HepG2 (cell line): ENCODE measurements around the gene EIF4E. TPM values are rescaled to one million over a fixed set of nuclear protein-coding genes. Genes with fewer than 3 reads are reported as not detected.

Experiments used
- ATAC-seq: fragments of 200-7000 bp; cut with Tn5 transposase; 3 replicates; pipeline ENCODE4 v1.9.1; 2020; ENCODE audit warnings: mild to moderate bottlenecking, moderate library complexity
- BruUV-seq: library from RNA; stranded (reverse); fragments of 400-500 nt; replicated peaks from 2 replicates; lab custom pipeline; 2021; lab: Mats Ljungman, UMichigan
- CTCF ChIA-PET: fragments of 300-600 bp; formaldehyde crosslinking; extraction: SDS; loops from one replicate; lab custom pipeline; 2021; ENCODE audit warnings: low total read pairs, inconsistent platforms, low intra/inter-chr PET ratio; lab: Yijun Ruan, JAX
- POLR2A ChIA-PET: fragments of 350-600 bp; sonication (Branson Sonifier 250); formaldehyde crosslinking; loops from one replicate; lab custom pipeline; 2020; ENCODE audit warnings: antibody characterized with exemption, inconsistent platforms; lab: Yijun Ruan, JAX
- DNase-seq: peaks from one replicate; pipeline ENCODE4 v3.0.0-alpha.2; 2015; ENCODE audit warnings: low spot score
- FAIRE-seq: peaks from 3 replicates; lab custom pipeline; 2011; peaks lifted over from hg19 to GRCh38; lab: Jason Lieb, UNC
- H2AFZ ChIP-seq: one replicate; pipeline ENCODE4 v1.6.1; 2011; ENCODE audit warnings: low read length, inconsistent platforms
- H3K27ac ChIP-seq: fragments of 300-600 bp; 3 replicates; pipeline ENCODE4 v1.8.0; 2011; ENCODE audit warnings: mixed run types, mild to moderate bottlenecking, mixed read lengths, low read length, inconsistent platforms; ENCODE audit not compliant: insufficient read depth; ENCODE audit errors: extremely low read length
- H3K27me3 ChIP-seq, 2 experiments: fragments of 200-600 bp in 1 of 2; 2 replicates in 1 of 2; 3 replicates in 1 of 2; pipeline versions ENCODE4 v1.6.0 to v1.8.0; 2011; ENCODE audit warnings: low read length in 2 of 2, mild to moderate bottlenecking in 2 of 2, moderate library complexity in 2 of 2, inconsistent platforms in 1 of 2; ENCODE audit not compliant: insufficient read depth in 2 of 2, control insufficient read depth in 1 of 2
- H3K36me3 ChIP-seq, 2 experiments: fragments of 200-600 bp in 1 of 2; replicated peaks in 1 of 2; 2 replicates in 1 of 2; 3 replicates in 1 of 2; pipeline versions ENCODE4 v1.5.1 to v1.8.0; 2011; ENCODE audit warnings: low read length in 2 of 2, inconsistent platforms in 1 of 2; ENCODE audit not compliant: insufficient read depth in 2 of 2, control insufficient read depth in 1 of 2
- H3K4me1 ChIP-seq: 2 replicates; pipeline ENCODE4 v1.5.1; 2012; ENCODE audit warnings: low read length, inconsistent platforms; ENCODE audit not compliant: insufficient read depth
- H3K4me2 ChIP-seq: 2 replicates; pipeline ENCODE4 v1.6.0; 2011; ENCODE audit warnings: low read depth, low read length, inconsistent platforms
- H3K4me3 ChIP-seq, 3 experiments: fragments of 200-600 bp in 1 of 3; sonication (generic), shearing (Covaris generic) in 1 of 3; replicated peaks in 1 of 3; 2 replicates each; pipeline ENCODE4 v1.5.1; 2011 to 2016; ENCODE audit warnings: low read length in 3 of 3, inconsistent platforms in 2 of 3, low read depth in 2 of 3, mild to moderate bottlenecking in 2 of 3, control low read depth in 1 of 3, mixed read lengths in 1 of 3; ENCODE audit not compliant: insufficient read depth in 1 of 3
- H3K79me2 ChIP-seq: one replicate; pipeline ENCODE4 v1.6.1; 2011; ENCODE audit warnings: low read length, inconsistent platforms; ENCODE audit not compliant: insufficient read depth
- H3K9ac ChIP-seq: 2 replicates; pipeline ENCODE4 v1.6.0; 2011; ENCODE audit warnings: mild to moderate bottlenecking, low read depth, low read length, inconsistent platforms; ENCODE audit not compliant: insufficient read depth
- H3K9me3 ChIP-seq: 2 replicates; pipeline ENCODE4 v1.5.1; 2012; ENCODE audit warnings: mild to moderate bottlenecking, low read length
- H4K20me1 ChIP-seq: 2 replicates; pipeline ENCODE4 v1.6.0; 2011; ENCODE audit warnings: inconsistent platforms, mild to moderate bottlenecking, low read length, moderate library complexity; ENCODE audit not compliant: insufficient read depth
- CEBPG ChIP-seq: IDR thresholded peaks from 2 replicates; pipeline ENCODE4 v1.6.1; 2016
- EP300 ChIP-seq, 3 experiments: sonication (generic) in 1 of 3; formaldehyde crosslinking in 1 of 3; IDR thresholded peaks; 2 replicates each; pipeline versions ENCODE4 v1.5.1 to v1.6.1; 2011 to 2020; ENCODE audit warnings: low read depth in 2 of 3, low read length in 2 of 3, borderline replicate concordance in 1 of 3, improper control_type of control experiment in 1 of 3, mild to moderate bottlenecking in 1 of 3, missing genetic modification reagents in 1 of 3, moderate library complexity in 1 of 3
- FOXA3 ChIP-seq: IDR thresholded peaks from 2 replicates; pipeline ENCODE4 v1.6.1; 2016; ENCODE audit warnings: missing genetic modification reagents, missing compliant biosample characterization
- FOXP1 ChIP-seq, 2 experiments: fragments of 450-650 bp in 1 of 2; IDR thresholded peaks; 2 replicates each; pipeline ENCODE4 v1.6.1; 2017 to 2018; ENCODE audit warnings: antibody characterized with exemption in 1 of 2
- GATAD2A ChIP-seq: IDR thresholded peaks from 2 replicates; pipeline ENCODE4 v1.6.1; 2016
- HMG20B ChIP-seq: conservative IDR thresholded peaks from 2 replicates; pipeline ENCODE4 v1.6.1; 2016; ENCODE audit warnings: missing genetic modification reagents, missing compliant biosample characterization
- HOXA7 ChIP-seq: sonication (generic); formaldehyde crosslinking; IDR thresholded peaks from 2 replicates; pipeline ENCODE4 v1.8.1; 2022; ENCODE audit warnings: mild to moderate bottlenecking, missing genetic modification reagents, moderate library complexity
- LCORL ChIP-seq, 2 experiments: fragments of 450-650 bp in 1 of 2; sonication (generic) in 1 of 2; formaldehyde crosslinking in 1 of 2; IDR thresholded peaks; 2 replicates each; pipeline versions ENCODE4 v1.5.0 to v1.6.1; 2017 to 2020; ENCODE audit warnings: antibody characterized with exemption in 1 of 2, missing genetic modification reagents in 1 of 2
- MED1 ChIP-seq: sonication (generic); formaldehyde crosslinking; IDR thresholded peaks from 2 replicates; pipeline ENCODE4 v1.4.0; 2020; ENCODE audit warnings: missing genetic modification reagents
- MTA1 ChIP-seq: sonication (generic); formaldehyde crosslinking; IDR thresholded peaks from 2 replicates; pipeline ENCODE4 v1.4.0; 2020; ENCODE audit warnings: missing genetic modification reagents, mild to moderate bottlenecking, borderline replicate concordance
- MZF1 ChIP-seq: sonication (generic); formaldehyde crosslinking; IDR thresholded peaks from 2 replicates; pipeline ENCODE4 v1.8.1; 2023; ENCODE audit warnings: mild to moderate bottlenecking, missing genetic modification reagents, borderline replicate concordance
- SIX1 ChIP-seq: sonication (generic); formaldehyde crosslinking; IDR thresholded peaks from 2 replicates; pipeline ENCODE4 v1.4.0; 2020; ENCODE audit warnings: missing genetic modification reagents, borderline replicate concordance
- SMAD9 ChIP-seq: sonication (generic); formaldehyde crosslinking; IDR thresholded peaks from 2 replicates; pipeline ENCODE4 v1.5.1; 2020; ENCODE audit warnings: mild to moderate bottlenecking, missing genetic modification reagents
- SSRP1 ChIP-seq: IDR thresholded peaks from 2 replicates; pipeline ENCODE4 v1.6.1; 2016; ENCODE audit warnings: control low read depth
- THYN1 ChIP-seq: sonication (generic); formaldehyde crosslinking; IDR thresholded peaks from 2 replicates; pipeline ENCODE4 v1.8.1; 2023; ENCODE audit warnings: low read depth, mild to moderate bottlenecking, moderate library complexity, missing genetic modification reagents, borderline replicate concordance
- ZNF431 ChIP-seq: sonication (generic); formaldehyde crosslinking; IDR thresholded peaks from 2 replicates; pipeline ENCODE4 v1.9.0; 2022; ENCODE audit warnings: missing genetic modification reagents, low read depth, mild to moderate bottlenecking, borderline replicate concordance
- ZNF549 ChIP-seq: sonication (generic); formaldehyde crosslinking; IDR thresholded peaks from 2 replicates; pipeline ENCODE4 v1.5.0; 2020; ENCODE audit warnings: missing genetic modification reagents
- ZNF577 ChIP-seq: sonication (generic); formaldehyde crosslinking; IDR thresholded peaks from 2 replicates; pipeline ENCODE4 v1.4.0; 2020; ENCODE audit warnings: mild to moderate bottlenecking, low read depth, missing genetic modification reagents, borderline replicate concordance
- ZNF891 ChIP-seq: sonication (generic); formaldehyde crosslinking; IDR thresholded peaks from 2 replicates; pipeline ENCODE4 v1.5.0; 2020; ENCODE audit warnings: mild to moderate bottlenecking, missing genetic modification reagents
- WGBS: methylation state at CpG from one replicate; pipeline ENCODE4 v1.1.6; 2017; ENCODE audit warnings: low lambda C conversion rate; 5-methylcytosine and 5-hydroxymethylcytosine counted together
- in situ Hi-C: cut with HindIII; loops from 2 replicates; pipeline ENCODE4 v1.10.0; 2017; ENCODE audit warnings: low pct_unique_long_range_greater_than_20kb; ENCODE audit not compliant: extremely low pct_ligation_motif_present
- intact Hi-C: fragments of 100-400 bp; cut with micrococcal nuclease; formaldehyde crosslinking; loops from one replicate; pipeline ENCODE4 v1.10.0; 2022; ENCODE audit not compliant: unreplicated experiment
- polyA plus RNA-seq, 8 experiments: library from polyadenylated mRNA; depleted of rRNA in 3 of 8; stranded (reverse) in 7 of 8; unstranded in 1 of 8; fragments of >200 nt; fragmentation: Illumina TruSeq in 4 of 8; extraction: Trizol in 4 of 8; gene quantifications; 2 replicates each; pipeline versions ENCODE4 v1.2.1 to v1.2.3, GENCODE V29; 2011 to 2016; ENCODE audit warnings: low read depth in 4 of 8, missing spikeins in 1 of 8, mixed read lengths in 1 of 8; ENCODE audit not compliant: insufficient read depth in 1 of 8
- total RNA-seq, 5 experiments: library from RNA; depleted of rRNA; stranded (reverse); fragments of >200 nt; fragmentation: Illumina TruSeq; extraction: Trizol; gene quantifications; 2 replicates each; pipeline ENCODE4 v1.2.3, GENCODE V29; 2016; ENCODE audit warnings: low read depth in 1 of 5
- TF ChIP-seq, protein P1 (sequence below): sonication (generic); formaldehyde crosslinking; IDR thresholded peaks from 2 replicates; pipeline ENCODE4 v1.5.0; 2020; ENCODE audit warnings: missing genetic modification reagents
- TF ChIP-seq, protein P2 (sequence below): sonication (generic); formaldehyde crosslinking; conservative IDR thresholded peaks from 2 replicates; pipeline ENCODE4 v1.4.0; 2020; ENCODE audit warnings: mild to moderate bottlenecking, missing genetic modification reagents, moderate library complexity

EIF4E gene
- total and polyA plus RNA-seq, 2 of the 13 experiments (the other 11 are each of a cell fraction or from before 2014, with no cell fraction given): 50.8 to 194 TPM

DNA sequence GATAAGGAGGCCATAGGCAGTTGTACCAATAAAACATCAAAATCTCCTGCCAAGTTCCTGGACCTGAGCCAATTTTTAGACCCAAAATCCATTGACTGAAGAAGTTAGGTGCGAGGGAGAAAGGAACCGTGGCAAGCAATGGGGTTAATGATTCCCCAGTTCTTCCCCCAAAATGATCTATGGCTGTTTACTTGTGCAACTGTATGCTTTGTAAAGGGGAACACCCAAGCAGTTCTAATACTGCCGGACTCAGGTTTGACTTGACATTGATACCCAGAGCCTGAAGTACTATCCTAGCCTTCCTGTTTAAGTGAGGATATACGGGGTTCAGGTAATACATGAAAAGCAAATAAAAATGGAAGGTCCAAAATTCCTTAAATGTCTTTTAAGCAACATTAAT lies 6.7 kb upstream of the EIF4E start:
- Histone ChIP-seq H4K20me1 (no peaks in the 10 kb centered on the region), H2AFZ (peak overlapping the region; percentile 54), H3K27ac (no peak overlapping the region), H3K9ac (no peak overlapping the region), H3K4me3 (peak overlapping the region in 1 of 3 experiments; percentile 18; a peak in 1 of 6 replicates), H3K4me2 (peak overlapping the region; percentile 62), H3K9me3 (no peaks in the 10 kb centered on the region), H3K4me1 (peaks cover 45% of the 10 kb centered on the region), H3K36me3 (no peaks in the 10 kb centered on the region), H3K79me2 (no peaks in the 10 kb centered on the region), H3K27me3 (no peaks in the 10 kb centered on the region)
- DNase-seq: peak; percentile 14
- POLR2A ChIA-PET: no interaction called here
- no TSS peak for BruUV-seq
- 1% methylated on average over 4 of the region's 4 CpGs for WGBS
- intact Hi-C loops (loop anchor here (5.0 to 10.0 kb wide), 2 partner anchors 122 to 469 kb away; no protein-coding TSS in a partner anchor), in situ Hi-C loops (no loop called here)
- CTCF ChIA-PET: no interaction called here
- peak; percentile 88 for ATAC-seq
- no peak for FAIRE-seq
- TF ChIP-seq, protein P1, sequence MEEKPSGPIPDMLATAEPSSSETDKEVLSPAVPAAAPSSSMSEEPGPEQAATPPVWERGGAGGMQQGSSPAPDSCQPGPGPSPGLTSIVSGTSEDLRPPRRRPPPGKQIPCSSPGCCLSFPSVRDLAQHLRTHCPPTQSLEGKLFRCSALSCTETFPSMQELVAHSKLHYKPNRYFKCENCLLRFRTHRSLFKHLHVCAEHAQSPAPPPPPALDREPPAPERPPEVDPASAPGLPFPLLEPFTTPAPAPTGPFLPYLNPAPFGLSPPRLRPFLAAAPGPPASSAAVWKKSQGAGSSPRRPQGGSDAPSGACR (CRISPR knock-in tag): no peak
- TF ChIP-seq SMAD9 (CRISPR knock-in tag) (no peak), FOXA3 (CRISPR knock-in tag) (peak; percentile 49), ZNF431 (CRISPR knock-in tag) (no peak), SSRP1 (CRISPR knock-in tag) (no peak), HOXA7 (CRISPR knock-in tag) (no peak), CEBPG (CRISPR knock-in tag) (peak; percentile 58), THYN1 (CRISPR knock-in tag) (no peak), GATAD2A (0 out of 2 replicates have a peak, but pooled peaks have one; percentile 12), ZNF891 (CRISPR knock-in tag) (no peak), MED1 (CRISPR knock-in tag) (0 out of 2 replicates have a peak, but pooled peaks have one; percentile 10), MTA1 (CRISPR knock-in tag) (no peak), ZNF549 (CRISPR knock-in tag) (no peak), FOXP1 (IDR thresholded peaks at IDR 0.05) (no peak), FOXP1 (CRISPR knock-in tag; IDR thresholded peaks at IDR 0.05) (peak; percentile 55), LCORL (IDR thresholded peaks at IDR 0.05) (no peak), LCORL (CRISPR knock-in tag; IDR thresholded peaks at IDR 0.05) (peak; percentile 44; the same call in 1 of the 2 replicates), HMG20B (CRISPR knock-in tag) (no peak), EP300 (IDR thresholded peaks at IDR 0.05; ENCODE audit: low read depth in 2 of 2, low read length in 2 of 2) (peak in 1 of 2 experiments; percentile 27; a peak in 1 of 4 replicates), EP300 (CRISPR knock-in tag; IDR thresholded peaks at IDR 0.05; ENCODE audit: borderline replicate concordance) (no peak), SIX1 (CRISPR knock-in tag) (0 out of 2 replicates have a peak, but pooled peaks have one; percentile 54), ZNF577 (CRISPR knock-in tag) (no peak), MZF1 (CRISPR knock-in tag) (no peak)
- TF ChIP-seq, protein P2, sequence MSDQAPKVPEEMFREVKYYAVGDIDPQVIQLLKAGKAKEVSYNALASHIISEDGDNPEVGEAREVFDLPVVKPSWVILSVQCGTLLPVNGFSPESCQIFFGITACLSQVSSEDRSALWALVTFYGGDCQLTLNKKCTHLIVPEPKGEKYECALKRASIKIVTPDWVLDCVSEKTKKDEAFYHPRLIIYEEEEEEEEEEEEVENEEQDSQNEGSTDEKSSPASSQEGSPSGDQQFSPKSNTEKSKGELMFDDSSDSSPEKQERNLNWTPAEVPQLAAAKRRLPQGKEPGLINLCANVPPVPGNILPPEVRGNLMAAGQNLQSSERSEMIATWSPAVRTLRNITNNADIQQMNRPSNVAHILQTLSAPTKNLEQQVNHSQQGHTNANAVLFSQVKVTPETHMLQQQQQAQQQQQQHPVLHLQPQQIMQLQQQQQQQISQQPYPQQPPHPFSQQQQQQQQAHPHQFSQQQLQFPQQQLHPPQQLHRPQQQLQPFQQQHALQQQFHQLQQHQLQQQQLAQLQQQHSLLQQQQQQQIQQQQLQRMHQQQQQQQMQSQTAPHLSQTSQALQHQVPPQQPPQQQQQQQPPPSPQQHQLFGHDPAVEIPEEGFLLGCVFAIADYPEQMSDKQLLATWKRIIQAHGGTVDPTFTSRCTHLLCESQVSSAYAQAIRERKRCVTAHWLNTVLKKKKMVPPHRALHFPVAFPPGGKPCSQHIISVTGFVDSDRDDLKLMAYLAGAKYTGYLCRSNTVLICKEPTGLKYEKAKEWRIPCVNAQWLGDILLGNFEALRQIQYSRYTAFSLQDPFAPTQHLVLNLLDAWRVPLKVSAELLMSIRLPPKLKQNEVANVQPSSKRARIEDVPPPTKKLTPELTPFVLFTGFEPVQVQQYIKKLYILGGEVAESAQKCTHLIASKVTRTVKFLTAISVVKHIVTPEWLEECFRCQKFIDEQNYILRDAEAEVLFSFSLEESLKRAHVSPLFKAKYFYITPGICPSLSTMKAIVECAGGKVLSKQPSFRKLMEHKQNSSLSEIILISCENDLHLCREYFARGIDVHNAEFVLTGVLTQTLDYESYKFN: peak; percentile 53
